HS-27A (cell line): ENCODE data around the gene MBD3.
"Not testable (repeated sequence)": the region's sequence is repeated elsewhere in the genome, so short reads cannot be mapped to it uniquely, and the experiment has no call there.

ENCODE experiments used
- DNase-seq: peaks from one replicate; pipeline ENCODE4 v3.0.0-alpha.2; 2012; ENCODE audit warnings: low read depth, missing footprints

Gene MBD3

GRCh38 chr19:1539749-1540148 is 52.9 kb downstream of the MBD3 start:
- not testable (repeated sequence) for DNase-seq

- no peak for DNase-seq
These were observed 53.7 kb downstream of the MBD3 start for GRCh38 chr19:1538978-1539377.

DNA sequence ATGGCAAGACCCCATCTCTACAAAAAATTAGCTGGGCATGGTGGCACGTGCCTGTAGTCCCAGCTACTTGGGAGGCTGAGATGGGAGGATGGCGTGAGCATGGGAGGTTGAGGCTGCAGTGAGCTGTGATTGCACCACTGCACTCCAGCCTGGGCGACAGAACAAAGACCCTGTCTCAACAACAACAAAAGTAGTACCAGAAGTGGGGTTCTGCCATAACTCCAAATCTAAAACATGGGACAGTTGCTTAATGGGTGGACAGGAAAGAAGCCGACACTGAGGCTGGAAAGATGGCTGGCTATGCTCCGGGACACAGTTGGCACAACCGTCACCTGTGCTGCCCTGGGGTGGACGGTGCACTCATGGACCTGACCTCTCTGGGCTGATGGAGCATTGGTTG is 57.0 kb downstream of the MBD3 start:
- not testable (repeated sequence) for DNase-seq

DNA sequence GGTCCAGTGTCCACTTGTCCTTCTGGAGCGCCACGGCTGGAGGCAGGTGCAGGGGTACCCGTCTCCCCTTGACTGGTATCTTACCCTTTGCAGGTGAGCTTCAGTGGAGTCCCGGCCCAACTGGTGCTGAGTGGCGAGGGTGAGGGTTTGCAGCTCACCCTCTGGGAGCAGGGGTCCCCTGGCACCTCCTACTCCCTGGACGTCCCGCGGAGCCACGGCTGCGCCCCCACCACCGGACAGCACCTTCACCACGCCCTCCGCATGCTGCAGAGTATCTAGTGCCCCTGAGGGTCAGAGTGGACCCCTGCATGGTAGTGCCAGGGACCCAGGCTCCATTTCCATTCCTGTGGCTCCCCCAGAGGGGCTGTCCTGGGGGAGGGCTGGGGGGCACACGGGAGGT is 57.7 kb downstream of the MBD3 start:
- no peak for DNase-seq

GRCh38 chr19:1533510-1534150 is 59.0 kb downstream of the MBD3 start:
- DNase-seq = no peak

DNA sequence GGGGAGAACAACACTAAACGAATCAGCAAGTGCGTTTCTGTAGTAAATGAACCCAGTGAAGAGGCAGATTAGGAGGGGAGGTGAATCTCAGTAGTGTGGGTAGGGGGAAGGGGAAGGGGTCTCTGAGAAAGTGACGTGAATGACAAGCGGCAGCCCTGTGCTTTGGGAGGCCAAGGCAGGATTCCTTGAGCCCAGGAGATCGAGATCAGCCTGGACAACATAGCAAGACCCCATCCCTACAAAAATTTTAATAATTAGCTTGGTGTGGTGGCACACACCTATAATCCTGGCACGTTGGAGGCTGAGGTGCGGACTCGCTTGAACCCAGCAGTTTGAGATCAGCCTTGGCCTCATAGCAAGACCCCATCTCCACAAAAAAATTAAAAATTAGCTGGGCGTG is 60.7 kb downstream of the MBD3 start:
- no peak for DNase-seq

DNA sequence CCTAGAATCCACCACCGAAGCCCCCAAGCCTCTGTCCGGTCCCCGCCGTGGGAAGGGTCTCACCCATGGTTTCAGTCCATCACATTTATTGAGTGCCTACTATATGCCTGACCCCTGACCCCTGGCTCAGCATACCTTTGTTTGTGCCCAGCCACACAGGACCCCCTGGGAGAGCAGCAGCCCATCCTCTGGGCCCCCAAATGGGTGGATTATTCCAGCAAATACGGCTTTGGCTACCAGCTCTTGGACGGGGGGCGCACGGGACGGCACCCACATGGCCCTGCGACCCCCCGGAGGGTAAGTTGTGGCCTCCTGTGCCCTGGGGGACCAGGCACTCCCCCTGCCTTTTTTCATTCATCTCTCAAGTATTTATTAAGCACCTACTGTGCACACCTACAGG is 61.1 kb downstream of the MBD3 start:
- no peak for DNase-seq

DNA sequence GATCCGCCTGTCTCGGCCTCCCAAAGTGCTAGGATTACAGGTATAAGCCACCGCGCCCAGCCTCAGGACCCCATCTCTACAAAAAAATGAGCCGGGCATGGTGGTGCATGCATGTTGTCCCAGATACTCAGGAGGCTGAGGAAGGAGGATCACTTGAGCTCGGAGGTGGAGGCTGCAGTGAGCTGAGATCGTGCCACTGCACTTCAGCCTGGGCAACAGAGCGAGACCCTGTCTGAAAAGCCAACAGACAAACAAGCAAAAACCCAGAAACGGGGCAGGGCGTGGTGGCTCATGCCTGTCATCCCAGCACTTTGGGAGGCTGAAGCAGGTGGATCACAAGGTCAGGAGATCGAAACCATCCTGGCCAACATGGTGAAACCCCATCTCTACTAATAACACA is 61.8 kb downstream of the MBD3 start:
- DNase-seq = not testable (repeated sequence)

- DNase-seq = no peak
These were observed 63.2 kb downstream of the MBD3 start for GRCh38 chr19:1529430-1529816.

- no peak for DNase-seq
These were observed 63.9 kb downstream of the MBD3 start for GRCh38 chr19:1528596-1529429.

GRCh38 chr19:1527650-1528309 is 64.9 kb downstream of the MBD3 start:
- no peak for DNase-seq

GRCh38 chr19:1526979-1527649 is 65.6 kb downstream of the MBD3 start:
- no peak for DNase-seq

DNA sequence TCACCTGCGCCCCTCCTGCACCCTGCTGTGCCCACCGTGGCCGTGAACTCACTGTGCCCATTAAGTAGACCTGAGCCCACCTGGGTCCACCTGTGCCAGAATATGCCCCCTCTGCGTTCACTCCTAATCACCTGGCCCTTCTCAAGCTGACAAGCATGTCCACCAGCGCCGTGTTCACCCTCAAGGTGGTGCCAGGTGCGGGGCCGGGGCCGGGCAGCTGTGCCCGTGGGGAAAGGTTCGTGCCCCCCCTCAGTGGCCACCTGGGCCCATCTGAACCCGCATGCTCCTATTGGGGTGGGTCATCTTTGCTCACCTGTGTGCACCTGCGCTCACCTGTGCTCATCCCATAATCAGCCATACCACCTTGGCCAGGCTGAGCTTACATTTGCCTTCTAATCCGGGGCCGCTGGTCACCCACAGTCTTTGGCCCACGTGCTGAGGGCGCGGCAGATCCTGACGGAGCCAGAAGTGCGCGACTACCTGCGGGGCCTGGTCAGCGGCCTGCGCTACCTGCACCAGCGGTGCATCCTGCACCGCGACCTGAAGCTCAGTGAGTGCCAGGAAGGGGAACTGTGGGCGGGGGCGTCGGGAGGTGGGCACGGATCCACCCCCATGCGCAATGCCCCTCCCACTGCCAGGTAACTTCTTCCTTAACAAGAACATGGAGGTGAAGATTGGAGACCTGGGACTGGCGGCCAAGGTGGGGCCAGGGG is 66.4 kb downstream of the MBD3 start:
- no peak for DNase-seq

- DNase-seq = no peak
These were observed 67.3 kb downstream of the MBD3 start for GRCh38 chr19:1525343-1525742.

- no peak for DNase-seq
These were observed 67.7 kb downstream of the MBD3 start for GRCh38 chr19:1524972-1525325.

DNA sequence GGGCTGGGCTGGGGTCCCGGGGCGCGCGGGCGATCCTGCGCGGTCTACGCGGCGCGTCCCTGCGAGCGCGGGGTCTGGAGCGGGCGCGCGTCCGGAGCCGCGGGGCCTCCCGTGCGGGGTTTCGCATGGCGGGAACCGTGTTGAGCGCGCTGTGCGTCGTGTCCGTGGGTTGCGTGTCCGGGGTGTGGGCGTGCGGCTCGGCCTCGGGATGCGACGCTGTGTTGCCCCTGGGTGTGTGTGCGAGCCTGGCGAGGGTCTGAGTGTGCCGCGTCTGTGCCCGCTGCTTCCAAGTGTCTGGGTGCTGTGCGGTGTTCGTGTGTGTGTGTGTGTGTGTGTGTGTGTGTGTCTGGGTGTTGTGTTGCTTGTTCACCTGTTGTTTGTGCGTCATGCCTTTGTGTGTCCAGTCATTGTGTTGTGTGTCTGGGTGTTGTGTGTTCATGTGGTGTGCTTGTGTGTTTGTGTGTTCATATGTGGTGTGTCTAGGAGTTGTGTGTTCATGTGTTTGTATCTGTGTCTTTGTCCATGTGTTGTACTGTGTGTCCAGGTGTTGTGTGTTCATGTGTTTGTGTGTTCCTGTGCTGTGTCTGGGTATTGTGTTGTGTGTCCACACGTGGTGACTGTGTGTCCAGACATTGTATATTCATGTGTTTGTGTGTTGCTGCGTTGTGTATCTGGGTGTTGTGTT is 68.2 kb downstream of the MBD3 start:
- no peak for DNase-seq
